Dedifferentiated amniotic fluid mesenchymal stem cell (primary cell): ENCODE data around the gene RFC1.
"Not testable (repeated sequence)": the region's sequence is repeated elsewhere in the genome, so short reads cannot be mapped to it uniquely, and the experiment has no call there.

Source experiments
- DNase-seq: peaks from one replicate; pipeline ENCODE4 v3.0.0-alpha.2; 2016; ENCODE audit errors: extremely low spot score

The RFC1 gene

DNA sequence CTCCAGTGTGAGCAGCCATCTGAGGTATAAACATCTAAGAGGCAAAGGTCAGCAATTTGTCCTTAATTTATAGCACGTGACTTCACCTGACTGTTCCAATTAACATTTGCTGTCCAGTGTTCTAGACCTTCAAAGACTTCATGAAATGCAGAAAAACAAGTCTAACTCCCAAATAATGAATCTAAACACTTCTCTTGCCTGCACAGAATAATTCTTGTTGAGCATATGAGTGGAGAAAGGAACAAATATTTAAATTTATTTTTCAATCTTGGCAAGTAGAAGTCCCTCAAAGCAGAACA lies 12.0 kb downstream of the RFC1 start:
- no peak for DNase-seq

DNA sequence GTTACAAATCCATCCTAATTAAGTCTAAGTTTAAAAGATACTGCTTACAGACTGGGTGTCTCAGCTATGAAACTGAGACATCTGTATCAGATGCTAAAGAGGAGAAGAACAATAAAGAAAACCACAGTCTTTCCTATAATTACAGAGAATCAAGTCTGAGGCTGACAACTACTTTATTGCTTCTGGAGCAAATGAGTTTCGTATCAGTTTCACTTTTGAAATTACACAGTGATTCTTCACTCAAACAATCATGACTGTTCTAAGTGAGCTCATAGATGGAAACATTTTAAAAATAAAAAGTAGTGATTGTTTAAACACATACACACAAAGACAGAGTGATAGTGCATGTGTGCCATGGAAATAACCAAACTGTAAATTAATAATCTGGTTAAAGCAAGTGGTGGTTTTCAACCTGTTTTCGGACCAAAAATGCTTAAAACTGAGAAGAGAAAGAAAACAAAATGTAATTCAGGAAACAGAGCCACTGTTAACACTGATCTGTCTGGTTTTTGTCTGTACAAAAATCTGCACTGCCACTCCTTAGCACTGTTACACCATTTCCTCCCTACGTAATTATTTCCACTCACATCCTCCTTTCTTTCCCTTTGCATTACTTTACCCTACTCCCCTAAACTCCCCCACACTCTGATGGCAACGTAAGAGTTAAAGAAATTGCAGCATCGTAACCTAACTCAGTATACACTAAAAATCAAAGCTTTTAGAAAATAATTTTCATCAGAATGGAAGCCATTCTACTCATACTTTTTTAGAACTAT lies 12.5 kb downstream of the RFC1 start:
- DNase-seq = peak; percentile 56

GRCh38 chr4:39353149-39353477 lies 13.0 kb downstream of the RFC1 start:
- not testable (repeated sequence) for DNase-seq

- no peak for DNase-seq
Measured at GRCh38 chr4:39349326-39349725, 16.8 kb downstream of the RFC1 start.

DNA sequence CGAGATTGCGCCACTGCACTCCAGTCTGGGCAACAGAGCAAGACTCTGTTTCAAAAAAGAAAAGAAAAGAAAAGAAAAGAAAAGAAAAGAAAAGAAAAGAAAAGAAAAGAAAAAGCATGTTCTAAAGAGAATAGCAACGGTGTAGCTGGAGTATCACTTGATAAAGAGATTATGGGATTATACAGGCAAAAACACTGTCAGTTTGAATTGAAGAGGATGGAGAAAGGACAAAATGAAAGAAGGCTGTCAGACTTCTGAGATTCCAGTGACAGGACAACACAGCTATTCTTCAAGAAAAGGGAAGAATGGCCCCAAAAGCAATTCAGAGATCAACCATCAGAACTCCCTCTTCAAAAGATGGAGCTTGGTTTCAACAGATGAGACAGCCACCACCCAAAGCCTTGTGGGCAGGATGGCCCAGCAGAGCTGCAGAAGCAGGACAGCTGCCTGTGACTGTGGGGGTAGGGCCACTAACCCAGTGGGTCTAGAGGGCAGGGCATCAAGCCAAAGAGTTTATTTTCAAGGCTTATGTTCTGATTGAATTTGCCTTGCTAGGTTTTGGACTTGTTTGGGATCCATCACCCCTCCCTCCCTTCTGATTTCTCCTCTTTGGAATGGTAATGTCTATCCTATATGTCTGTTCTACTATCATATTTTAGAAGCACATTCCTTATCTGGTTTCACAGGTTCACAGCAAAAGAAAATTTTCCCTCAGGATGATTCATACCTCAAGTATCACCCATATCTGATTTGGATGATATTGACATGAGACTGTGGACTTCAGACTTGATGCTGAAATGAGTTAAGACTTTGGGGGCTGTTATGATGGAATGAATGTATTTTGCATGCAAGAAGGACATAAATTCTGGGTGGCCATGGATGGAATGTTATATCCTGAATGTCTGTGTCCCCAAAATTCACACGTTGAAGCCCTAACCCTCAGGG lies 17.5 kb downstream of the RFC1 start:
- DNase-seq = no peak

- DNase-seq = no peak
Measured at GRCh38 chr4:39346856-39347519, 19.2 kb downstream of the RFC1 start.

- no peak for DNase-seq
Measured at GRCh38 chr4:39342731-39343130, 23.4 kb downstream of the RFC1 start.

GRCh38 chr4:39341075-39341725 lies 25.0 kb downstream of the RFC1 start:
- DNase-seq = no peak

DNA sequence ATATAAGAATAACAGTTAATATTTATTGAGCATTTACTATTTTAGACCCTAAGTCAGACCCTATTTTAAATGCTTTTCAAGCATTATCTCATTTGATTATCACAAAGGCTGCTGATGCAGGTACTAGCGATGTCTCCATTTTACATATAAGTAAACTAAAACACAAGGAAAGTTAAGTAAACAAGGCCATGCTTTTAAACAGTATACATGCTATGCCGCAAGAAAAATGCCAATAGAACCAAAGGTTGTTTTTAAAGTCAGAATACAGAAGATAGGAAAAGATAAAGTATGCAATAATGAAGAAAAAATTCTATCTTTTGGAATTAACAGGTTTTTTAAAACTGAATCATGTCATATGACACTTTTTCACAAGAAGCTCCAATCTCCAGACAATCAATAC lies 26.2 kb downstream of the RFC1 start:
- no peak for DNase-seq

- no peak for DNase-seq
Measured at GRCh38 chr4:39337841-39338240, 28.3 kb downstream of the RFC1 start.

DNA sequence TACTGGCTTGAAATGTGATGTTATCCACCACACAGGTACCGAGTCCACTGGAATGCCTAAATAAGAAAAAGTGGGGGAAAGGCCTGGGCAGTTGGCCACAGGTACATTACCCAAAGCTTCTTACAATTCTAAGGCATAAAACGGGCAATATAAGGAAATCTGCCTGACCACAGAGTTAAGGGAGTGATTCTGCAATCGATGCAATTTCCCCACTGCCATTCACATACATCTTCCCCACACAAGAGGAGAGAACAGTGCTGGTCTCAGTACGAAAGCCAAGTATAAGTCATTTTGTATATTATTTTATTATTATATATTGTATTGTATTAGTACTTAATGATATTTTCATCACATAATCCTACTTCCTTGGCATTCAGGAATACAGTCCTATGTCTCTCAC lies 30.6 kb downstream of the RFC1 start:
- no peak for DNase-seq

- DNase-seq = no peak
Measured at GRCh38 chr4:39331191-39331590, 35.0 kb downstream of the RFC1 start.

DNA sequence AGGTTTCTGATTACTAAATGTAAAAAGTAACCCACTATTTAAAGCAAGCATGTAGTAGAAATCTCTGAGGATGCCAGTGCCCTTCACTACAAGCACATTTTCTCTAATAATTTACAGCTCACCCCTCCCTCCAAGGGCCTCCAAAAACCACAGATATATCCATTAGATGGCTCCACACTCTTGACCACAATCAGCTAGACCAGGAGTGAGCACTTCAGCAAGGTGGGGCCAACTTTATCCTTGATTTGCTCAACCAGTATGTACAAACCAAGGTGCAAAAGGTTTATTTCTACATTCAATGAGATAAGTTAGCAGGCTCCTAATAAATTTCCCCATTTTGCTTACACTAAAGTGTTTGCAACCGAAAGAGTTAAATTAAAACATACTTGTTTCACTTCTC lies 35.8 kb downstream of the RFC1 start:
- no peak for DNase-seq

DNA sequence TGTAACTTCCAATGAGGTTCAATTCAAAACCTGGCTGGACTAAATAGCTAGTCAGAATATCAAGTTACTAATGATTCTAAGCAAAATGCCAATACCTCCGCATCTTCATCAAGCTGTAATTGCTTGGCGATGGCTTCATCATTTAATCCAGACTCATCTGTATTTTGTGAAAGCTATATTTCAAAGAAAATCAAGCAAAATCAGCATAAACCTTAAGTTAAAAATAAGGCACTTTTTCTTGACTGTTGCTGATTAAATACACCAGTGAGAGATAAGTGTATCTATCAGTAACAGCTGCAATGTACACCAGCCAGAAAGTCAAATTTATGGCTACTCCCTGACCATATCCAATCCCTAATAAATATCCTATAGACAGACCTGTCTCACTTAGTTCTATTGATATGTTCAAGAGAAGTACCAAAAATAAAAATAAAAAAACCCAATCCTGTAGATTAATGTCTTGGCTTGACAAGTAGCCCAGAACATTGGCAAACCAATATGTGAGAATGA lies 39.6 kb downstream of the RFC1 start:
- DNase-seq = no peak

DNA sequence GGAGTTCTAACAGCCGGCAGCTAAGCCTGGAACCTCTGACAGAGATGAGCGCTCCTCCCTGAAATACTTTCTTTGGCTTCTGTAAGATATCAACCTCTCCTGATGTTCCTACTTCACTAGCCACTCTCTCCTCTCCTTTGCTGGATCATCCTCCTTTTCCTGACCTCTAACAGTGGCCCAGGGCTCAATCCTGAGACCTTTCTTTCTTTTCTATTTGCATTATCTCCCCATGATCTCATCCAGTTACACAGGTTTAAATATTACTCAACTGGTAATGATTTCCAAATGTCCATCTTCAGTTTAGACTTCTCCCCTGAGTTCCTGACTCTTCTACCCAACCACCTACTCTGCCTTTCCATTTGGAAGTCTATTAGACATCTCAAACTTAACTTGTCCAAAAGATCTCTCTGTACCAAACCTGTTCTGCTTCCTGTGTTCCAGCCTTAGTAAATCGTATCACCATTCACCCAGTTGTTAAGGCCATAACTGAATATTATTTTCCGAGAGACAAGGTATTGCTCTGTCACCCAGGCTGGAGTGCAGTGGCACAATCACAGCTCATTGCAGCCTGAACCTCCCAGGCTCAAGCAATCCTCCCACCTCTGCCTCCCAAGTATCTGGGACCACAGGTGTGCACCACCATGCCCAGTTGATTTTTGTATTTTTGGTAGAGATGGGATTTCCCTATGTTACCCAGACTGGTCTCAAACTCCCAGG lies 41.1 kb downstream of the RFC1 start:
- DNase-seq = no peak

- no peak for DNase-seq
Measured at GRCh38 chr4:39324446-39324845, 41.7 kb downstream of the RFC1 start.

DNA sequence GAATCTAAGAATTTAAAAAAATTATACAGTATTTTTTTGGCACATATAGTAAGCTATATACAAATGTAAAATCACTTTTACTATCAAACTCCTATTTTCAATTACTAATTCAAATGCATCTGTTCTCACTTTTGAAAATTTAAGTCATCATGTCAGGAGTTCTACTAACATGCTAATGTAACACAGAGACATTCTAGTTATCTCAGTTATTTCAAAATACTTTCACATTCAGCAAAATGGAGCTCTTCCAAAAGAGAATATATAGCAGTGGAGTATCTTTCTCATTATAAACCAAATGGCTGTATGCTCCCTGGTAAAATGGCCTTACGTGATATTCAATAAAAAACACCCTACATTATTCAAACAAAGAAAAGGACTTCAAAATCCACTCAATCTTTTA lies 42.3 kb downstream of the RFC1 start:
- DNase-seq = no peak

DNA sequence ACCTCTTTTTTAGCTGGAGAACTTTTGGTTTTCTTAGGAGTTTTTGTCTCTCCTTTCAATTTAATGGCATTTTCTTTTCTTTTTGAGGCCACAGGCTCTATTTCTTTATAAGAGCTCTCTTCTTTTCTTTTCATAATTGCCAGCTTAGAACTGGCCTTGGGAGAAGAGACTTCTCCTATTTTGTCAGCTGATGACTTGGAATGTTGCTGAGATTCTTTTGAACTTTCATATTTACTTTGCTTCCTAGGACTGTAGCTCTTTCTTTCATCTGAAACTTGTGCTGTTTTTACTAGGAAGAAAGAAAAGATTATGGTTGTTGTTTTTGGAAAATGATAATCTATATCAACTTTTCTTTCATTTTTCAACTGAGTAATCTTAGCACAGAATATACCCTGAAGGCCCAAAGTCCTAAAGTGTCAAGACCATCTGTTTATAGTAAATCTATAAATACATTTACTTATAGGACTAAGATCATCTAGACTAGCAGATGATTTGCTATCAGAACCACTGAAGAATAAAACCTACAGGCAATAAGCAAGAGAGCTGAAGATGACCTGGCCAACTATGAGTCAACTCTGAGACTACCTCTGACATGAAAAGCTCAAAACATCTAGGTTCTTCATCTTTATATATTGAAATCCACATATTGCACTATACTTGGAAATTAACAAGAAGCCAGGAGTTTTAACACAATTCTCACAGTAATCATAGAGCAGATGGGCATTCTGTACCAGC lies 45.6 kb downstream of the RFC1 start:
- no peak for DNase-seq

DNA sequence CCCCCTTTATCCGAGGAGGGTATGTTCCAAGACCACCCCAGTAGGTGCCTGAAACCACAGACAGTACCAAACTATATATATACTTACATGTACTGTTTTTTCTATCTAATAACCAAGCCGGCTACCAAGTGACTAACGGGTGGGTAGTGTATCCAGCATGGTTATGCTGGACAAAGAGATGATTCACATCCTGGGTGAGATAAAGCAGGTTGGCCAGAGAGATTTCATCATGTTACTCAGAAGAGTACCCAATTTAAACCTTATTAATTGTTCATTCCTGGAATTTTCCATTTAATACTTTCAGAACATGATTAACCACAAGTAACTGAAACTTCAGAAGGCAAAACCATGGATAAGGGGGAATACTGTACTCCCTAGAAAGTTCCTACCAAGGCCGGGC lies 46.5 kb downstream of the RFC1 start:
- peak; percentile 67 for DNase-seq

- no peak for DNase-seq
Measured at GRCh38 chr4:39312816-39313215, 53.3 kb downstream of the RFC1 start.

DNA sequence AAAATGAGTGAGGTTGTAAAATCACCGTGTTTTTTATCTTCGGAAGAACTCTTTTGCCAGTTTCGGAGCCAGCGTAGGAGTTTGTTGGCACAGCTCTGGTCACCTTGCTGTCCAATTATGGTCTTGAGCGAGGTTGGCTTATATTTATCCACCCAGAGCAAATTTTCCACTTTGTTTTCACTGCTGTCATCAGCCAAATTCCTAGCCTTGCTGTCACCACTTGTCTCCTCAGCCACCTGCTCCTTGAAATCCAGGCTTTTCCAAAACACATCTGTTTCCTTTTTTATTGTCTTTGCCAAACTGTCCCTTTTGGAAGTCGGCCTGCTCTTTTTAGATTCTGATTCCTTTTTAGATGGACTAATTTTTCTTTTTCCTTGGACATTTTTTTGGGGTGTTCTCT lies 57.6 kb downstream of the RFC1 start:
- no peak for DNase-seq
